ENCODE measurements around the gene SLCO4C1.

The SLCO4C1 gene

DNA sequence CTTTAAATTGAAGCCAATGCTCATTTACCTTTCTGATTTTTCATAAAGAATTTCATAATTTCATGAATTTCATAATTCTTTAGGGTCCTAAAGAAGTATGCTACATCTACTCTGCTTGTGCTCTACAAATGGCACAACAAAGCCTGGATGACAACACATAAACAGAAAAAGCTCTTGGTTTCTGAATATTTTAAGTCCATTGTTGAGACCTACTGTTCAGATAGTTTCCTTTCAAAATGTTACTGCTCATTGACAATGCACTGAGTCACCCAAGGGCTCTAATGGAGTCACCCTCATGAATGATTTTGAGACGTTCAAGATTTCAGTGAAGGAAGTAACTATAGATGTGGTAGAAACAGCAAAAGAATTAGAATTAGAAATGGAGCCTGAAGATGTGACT lies 74.1 kb downstream of the SLCO4C1 start:
- no peaks in the 10 kb centered on the region for H3K36me3 ChIP-seq
- intact Hi-C loops (cut with DNase I; ENCODE audit: low total_unique reads): no loop called here
- H3K4me3 ChIP-seq: no peak overlapping the region
- DNase-seq: no peak
- peaks cover 0 to 8% (median 4%) of the 10 kb centered on the region in 3 donors for H3K9me3 ChIP-seq
- TF ChIP-seq, protein P1, sequence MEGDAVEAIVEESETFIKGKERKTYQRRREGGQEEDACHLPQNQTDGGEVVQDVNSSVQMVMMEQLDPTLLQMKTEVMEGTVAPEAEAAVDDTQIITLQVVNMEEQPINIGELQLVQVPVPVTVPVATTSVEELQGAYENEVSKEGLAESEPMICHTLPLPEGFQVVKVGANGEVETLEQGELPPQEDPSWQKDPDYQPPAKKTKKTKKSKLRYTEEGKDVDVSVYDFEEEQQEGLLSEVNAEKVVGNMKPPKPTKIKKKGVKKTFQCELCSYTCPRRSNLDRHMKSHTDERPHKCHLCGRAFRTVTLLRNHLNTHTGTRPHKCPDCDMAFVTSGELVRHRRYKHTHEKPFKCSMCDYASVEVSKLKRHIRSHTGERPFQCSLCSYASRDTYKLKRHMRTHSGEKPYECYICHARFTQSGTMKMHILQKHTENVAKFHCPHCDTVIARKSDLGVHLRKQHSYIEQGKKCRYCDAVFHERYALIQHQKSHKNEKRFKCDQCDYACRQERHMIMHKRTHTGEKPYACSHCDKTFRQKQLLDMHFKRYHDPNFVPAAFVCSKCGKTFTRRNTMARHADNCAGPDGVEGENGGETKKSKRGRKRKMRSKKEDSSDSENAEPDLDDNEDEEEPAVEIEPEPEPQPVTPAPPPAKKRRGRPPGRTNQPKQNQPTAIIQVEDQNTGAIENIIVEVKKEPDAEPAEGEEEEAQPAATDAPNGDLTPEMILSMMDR (IDR thresholded peaks at IDR 0.05): no peak
- no peaks in the 10 kb centered on the region for H3K4me1 ChIP-seq
- H3K27ac ChIP-seq: no peak overlapping the region
- no peaks in the 10 kb centered on the region for H3K27me3 ChIP-seq

DNA sequence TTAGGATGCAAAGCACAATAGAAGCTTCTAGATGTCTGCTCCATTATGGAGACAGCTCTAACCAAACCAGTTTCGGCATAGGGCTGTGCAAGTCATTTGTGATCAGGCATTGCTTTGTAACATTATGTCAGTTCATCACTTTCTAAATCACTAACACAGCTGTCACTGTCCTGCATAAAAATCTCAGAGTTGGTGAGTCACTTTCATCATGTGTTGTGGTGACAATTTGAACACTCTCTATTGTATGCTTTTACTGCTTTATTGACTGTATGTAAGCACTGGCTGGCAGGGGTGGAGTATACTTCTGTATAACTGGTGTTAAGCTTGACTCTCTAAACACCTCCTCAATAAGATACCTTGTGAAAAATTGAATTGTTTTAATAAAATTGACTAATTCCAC lies 77.9 kb downstream of the SLCO4C1 start:
- DNase-seq: no peak
- H3K4me3 ChIP-seq: no peak overlapping the region
- H3K27ac ChIP-seq: no peak overlapping the region
- H3K9me3 ChIP-seq: peaks cover 0 to 8% (median 4%) of the 10 kb centered on the region in 3 donors
- TF ChIP-seq, protein P1 (IDR thresholded peaks at IDR 0.05): no peak
- H3K4me1 ChIP-seq: no peaks in the 10 kb centered on the region
- H3K27me3 ChIP-seq: no peaks in the 10 kb centered on the region
- intact Hi-C loops (cut with DNase I; ENCODE audit: low total_unique reads): no loop called here
- H3K36me3 ChIP-seq: no peaks in the 10 kb centered on the region

DNA sequence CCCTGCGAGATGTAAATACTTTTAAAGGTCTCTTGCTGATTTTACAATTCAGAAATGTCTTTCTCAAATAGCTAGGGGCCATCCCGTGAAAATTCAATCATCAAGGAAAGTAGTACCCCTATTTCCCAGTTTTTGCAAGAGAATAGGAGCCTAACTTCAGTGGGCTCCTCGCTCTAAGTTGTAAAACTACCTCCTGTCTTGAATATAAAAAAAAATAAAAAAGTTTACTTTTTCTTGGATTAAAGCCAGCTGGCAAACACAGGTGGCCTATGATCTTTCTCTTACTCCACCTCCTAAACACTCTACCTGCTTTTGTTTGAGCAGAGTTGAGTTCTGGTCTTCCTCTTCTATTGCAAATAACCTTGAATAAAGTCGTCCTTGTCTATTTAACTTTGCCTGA lies 79.4 kb downstream of the SLCO4C1 start:
- Histone ChIP-seq H3K4me1 (no peaks in the 10 kb centered on the region), H3K27me3 (no peaks in the 10 kb centered on the region), H3K36me3 (no peaks in the 10 kb centered on the region), H3K4me3 (no peak overlapping the region), H3K9me3 (peaks cover 0 to 4% (median under 1%) of the 10 kb centered on the region in 3 donors), H3K27ac (no peak overlapping the region)
- no peak for DNase-seq
- TF ChIP-seq, protein P1 (IDR thresholded peaks at IDR 0.05): no peak
- intact Hi-C loops (cut with DNase I; ENCODE audit: low total_unique reads): no loop called here

DNA sequence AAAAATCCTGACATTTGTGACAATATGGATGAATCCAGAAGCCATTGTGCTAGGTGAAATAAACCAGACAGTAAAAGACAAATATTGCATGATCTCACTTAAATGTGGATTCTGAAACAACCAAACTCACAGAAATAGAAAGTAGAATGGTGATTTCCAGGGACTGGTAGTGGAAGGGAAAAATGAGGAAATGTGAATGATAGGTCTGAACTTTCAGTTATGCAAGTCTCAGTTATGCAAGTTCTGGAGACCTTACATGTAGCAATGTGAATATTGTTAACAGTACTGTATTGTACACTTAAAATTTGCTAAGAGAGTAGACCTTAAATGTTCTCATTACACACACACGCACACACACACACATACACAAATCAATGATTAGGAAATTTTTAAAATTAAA lies 84.9 kb downstream of the SLCO4C1 start:
- Histone ChIP-seq H3K9me3 (no peaks in the 10 kb centered on the region), H3K4me1 (no peaks in the 10 kb centered on the region), H3K27ac (no peak overlapping the region), H3K4me3 (no peak overlapping the region), H3K27me3 (no peaks in the 10 kb centered on the region), H3K36me3 (no peaks in the 10 kb centered on the region)
- intact Hi-C loops (cut with DNase I; ENCODE audit: low total_unique reads): no loop called here
- TF ChIP-seq, protein P1 (IDR thresholded peaks at IDR 0.05): no peak
- DNase-seq: no peak

DNA sequence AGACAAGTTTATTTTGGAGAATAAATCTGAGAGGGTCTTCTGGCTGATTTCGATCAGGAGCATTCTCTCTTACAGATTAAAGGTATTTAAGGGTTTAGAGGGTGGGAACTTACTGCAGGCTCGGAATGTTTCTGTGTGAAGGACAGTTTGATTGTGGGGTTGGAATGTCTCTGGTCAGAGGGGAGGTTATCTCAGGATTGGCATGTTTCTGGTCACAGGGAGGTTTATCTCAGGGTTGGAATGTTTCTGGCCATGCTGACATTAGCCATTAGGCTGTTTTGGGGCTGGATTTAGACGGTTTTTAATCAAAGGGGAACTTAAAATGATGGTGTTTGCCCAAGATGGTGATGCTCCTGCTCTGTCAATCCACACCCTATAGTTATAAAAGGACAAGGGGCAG lies 95.2 kb downstream of the SLCO4C1 start:
- Histone ChIP-seq H3K27ac (no peak overlapping the region), H3K27me3 (no peaks in the 10 kb centered on the region), H3K36me3 (no peaks in the 10 kb centered on the region), H3K9me3 (no peaks in the 10 kb centered on the region), H3K4me3 (no peak overlapping the region), H3K4me1 (no peaks in the 10 kb centered on the region)
- TF ChIP-seq, protein P1 (IDR thresholded peaks at IDR 0.05): no peak
- no peak for DNase-seq
- intact Hi-C loops (cut with DNase I; ENCODE audit: low total_unique reads): no loop called here

DNA sequence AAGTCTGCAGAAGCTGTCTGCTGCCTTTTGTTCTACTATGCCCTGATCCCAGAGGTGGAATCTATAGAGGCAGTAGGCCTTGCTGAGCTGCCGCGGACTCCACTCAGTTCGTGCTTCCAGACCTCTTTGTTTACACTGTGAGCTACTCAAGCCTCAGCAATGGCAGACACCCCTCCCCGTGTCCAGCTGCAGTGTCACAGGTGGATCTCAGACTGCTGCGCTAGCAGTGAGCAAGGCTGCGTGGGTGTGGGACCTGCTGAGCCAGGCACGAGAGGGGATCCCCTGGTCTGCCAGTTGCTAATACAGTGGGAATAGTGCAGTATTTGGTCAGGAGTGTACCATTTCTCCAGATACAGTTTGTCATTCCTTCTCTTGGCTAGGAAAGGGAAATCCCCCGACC lies 99.6 kb downstream of the SLCO4C1 start:
- Histone ChIP-seq H3K36me3 (no peaks in the 10 kb centered on the region), H3K27me3 (no peaks in the 10 kb centered on the region), H3K4me3 (no peak overlapping the region), H3K9me3 (no peaks in the 10 kb centered on the region), H3K4me1 (no peaks in the 10 kb centered on the region), H3K27ac (no peak overlapping the region)
- intact Hi-C loops (cut with DNase I; ENCODE audit: low total_unique reads): no loop called here
- TF ChIP-seq, protein P1 (IDR thresholded peaks at IDR 0.05): no peak
- no peak for DNase-seq
